BJ (cell line): ENCODE measurements around the gene CRISPLD2. TPM values are rescaled to one million over a fixed set of nuclear protein-coding genes. Genes with fewer than 3 reads are reported as not detected.

Source experiments
- CTCF ChIA-PET: fragments of 350-600 bp; formaldehyde crosslinking; extraction: SDS; loops from one replicate; lab custom pipeline; 2021; ENCODE audit warnings: antibody characterized with exemption, inconsistent platforms; lab: Yijun Ruan, JAX
- POLR2A ChIA-PET: fragments of 300-600 bp; sonication (Branson Sonifier 250); formaldehyde crosslinking; extraction: SDS; loops from one replicate; lab custom pipeline; 2021; ENCODE audit warnings: antibody characterized with exemption; lab: Charles Lee
- DNase-seq: peaks from one replicate; pipeline ENCODE4 v3.0.0-alpha.2; 2011; ENCODE audit warnings: low read depth
- H3K27me3 ChIP-seq: 2 replicates; pipeline ENCODE4 v1.6.0; 2011; ENCODE audit warnings: low read length; ENCODE audit not compliant: control insufficient read depth, insufficient read depth
- H3K36me3 ChIP-seq: 2 replicates; pipeline ENCODE4 v1.5.1; 2011; ENCODE audit warnings: low read length; ENCODE audit not compliant: control insufficient read depth, insufficient read depth
- H3K4me3 ChIP-seq: 2 replicates; pipeline ENCODE4 v1.5.1; 2011; ENCODE audit warnings: low read depth, mild to moderate bottlenecking, control low read depth, low read length
- CTCF ChIP-seq: IDR thresholded peaks from 2 replicates; pipeline ENCODE4 v1.5.1; 2011; ENCODE audit warnings: low read depth, mild to moderate bottlenecking, control low read depth, inconsistent platforms, low read length, moderate library complexity; ENCODE audit not compliant: insufficient read depth
- polyA plus RNA-seq: library from polyadenylated mRNA; depleted of rRNA; stranded (reverse); fragments of >200 nt; gene quantifications from 2 replicates; pipeline ENCODE4 v1.2.3, GENCODE V29; 2011

CRISPLD2 gene
- polyA plus RNA-seq, 1 experiment = 183 TPM

- TF ChIP-seq CTCF = no peak
- no peak for DNase-seq
- peaks cover 14% of the 10 kb centered on the region for H3K36me3 ChIP-seq
- CTCF ChIA-PET = interaction anchor here (2.6 kb wide), 1 partner anchor 11 kb away, joined by 12 read pairs; no protein-coding TSS in a partner anchor
- POLR2A ChIA-PET = no interaction called here
- no peak overlapping the region for H3K4me3 ChIP-seq
- no peaks in the 10 kb centered on the region for H3K27me3 ChIP-seq
Observed at GRCh38 chr16:84875846-84876245, 56.1 kb downstream of the CRISPLD2 start.

GRCh38 chr16:84876873-84877606, 57.3 kb downstream of the CRISPLD2 start:
- Histone ChIP-seq H3K27me3 (no peaks in the 10 kb centered on the region), H3K36me3 (peaks cover 16% of the 10 kb centered on the region), H3K4me3 (no peak overlapping the region)
- POLR2A ChIA-PET = no interaction called here
- DNase-seq = no peak
- TF ChIP-seq CTCF = no peak
- CTCF ChIA-PET = interaction anchor here (0.6 to 1.1 kb wide), 2 partner anchors 51 to 104 kb away, joined by 3 read pairs; no protein-coding TSS in a partner anchor

GRCh38 chr16:84878770-84879169, 59.0 kb downstream of the CRISPLD2 start:
- no peak overlapping the region for H3K4me3 ChIP-seq
- TF ChIP-seq CTCF = no peak
- ChIA-PET POLR2A (no interaction called here), CTCF (no interaction called here)
- H3K36me3 ChIP-seq = peaks cover 11% of the 10 kb centered on the region
- no peak for DNase-seq
- H3K27me3 ChIP-seq = no peaks in the 10 kb centered on the region

- TF ChIP-seq CTCF = no peak
- Histone ChIP-seq H3K4me3 (no peak overlapping the region), H3K27me3 (no peaks in the 10 kb centered on the region), H3K36me3 (peaks cover 11% of the 10 kb centered on the region)
- CTCF ChIA-PET = interaction anchor here (1.0 kb wide), 1 partner anchor 46 kb away, joined by 3 read pairs; no protein-coding TSS in a partner anchor
- no peak for DNase-seq
- POLR2A ChIA-PET = no interaction called here
Observed at GRCh38 chr16:84879569-84880487, 60.0 kb downstream of the CRISPLD2 start.
